RCC 7860 (cell line): ENCODE data around the gene DNAJC30.
A peak's percentile ranks its signal among the peaks of the same experiment; 100 is the strongest.
"Not testable (repeated sequence)": the region's sequence is repeated elsewhere in the genome, so short reads cannot be mapped to it uniquely, and the experiment has no call there.

Experiments
- DNase-seq: peaks from one replicate; pipeline ENCODE4 v3.0.0-alpha.2; 2015; ENCODE audit warnings: low spot score
- FAIRE-seq: peaks from 2 replicates; lab custom pipeline; 2012; peaks lifted over from hg19 to GRCh38; lab: Jason Lieb, UNC

DNAJC30 gene

GRCh38 chr7:73683788-73684693 is 788 bp upstream of the DNAJC30 start:
- DNase-seq (no peak), FAIRE-seq (no peak)

- FAIRE-seq (no peak), DNase-seq (no peak)
Measured at GRCh38 chr7:73682745-73683055, 553 bp downstream of the DNAJC30 start.

GRCh38 chr7:73681031-73681430 is 2.2 kb downstream of the DNAJC30 start:
- FAIRE-seq (no peak), DNase-seq (peak; percentile 45)

- FAIRE-seq, result no peak
- DNase-seq, result no peak
Measured at GRCh38 chr7:73680501-73680900, 2.8 kb downstream of the DNAJC30 start.

- no peak for DNase-seq
- FAIRE-seq, result no peak
Measured at GRCh38 chr7:73679709-73680108, 3.5 kb downstream of the DNAJC30 start.

GRCh38 chr7:73678862-73679261 is 4.4 kb downstream of the DNAJC30 start:
- FAIRE-seq (no peak), DNase-seq (no peak)

- DNase-seq, FAIRE-seq: not testable (repeated sequence)
Measured at GRCh38 chr7:73676062-73676461, 7.2 kb downstream of the DNAJC30 start.

- no peak for DNase-seq
Measured at GRCh38 chr7:73674468-73675124, 8.7 kb downstream of the DNAJC30 start.

GRCh38 chr7:73671857-73672445 is 11.3 kb downstream of the DNAJC30 start:
- no peak for FAIRE-seq
- no peak for DNase-seq

More at GRCh38 chr7:73674468-73675124, 8.7 kb downstream of the DNAJC30 start:
- FAIRE-seq, result no peak

- FAIRE-seq, result no peak
- no peak for DNase-seq
Measured at GRCh38 chr7:73671322-73671661, 12.0 kb downstream of the DNAJC30 start.

- FAIRE-seq (no peak), DNase-seq (no peak)
Measured at GRCh38 chr7:73669858-73670385, 13.3 kb downstream of the DNAJC30 start.

- no peak for DNase-seq
- FAIRE-seq, result no peak
Measured at GRCh38 chr7:73669288-73669701, 14.0 kb downstream of the DNAJC30 start.

- DNase-seq (no peak), FAIRE-seq (no peak)
Measured at GRCh38 chr7:73668886-73669230, 14.4 kb downstream of the DNAJC30 start.

GRCh38 chr7:73668103-73668885 is 15.0 kb downstream of the DNAJC30 start:
- FAIRE-seq (no peak), DNase-seq (no peak)

- FAIRE-seq (no peak), DNase-seq (peak; percentile 55)
Measured at GRCh38 chr7:73667344-73668102, 15.7 kb downstream of the DNAJC30 start, which contains the start of gene VPS37D. TSS of gene VPS37D (plus strand) at chr7:73667831. CDS start at chr7:73667959, 128 bp downstream.

GRCh38 chr7:73663033-73663432 is 20.2 kb downstream of the DNAJC30 start:
- FAIRE-seq (no peak), DNase-seq (no peak)

GRCh38 chr7:73660594-73660993 is 22.7 kb downstream of the DNAJC30 start:
- not testable (repeated sequence) for FAIRE-seq, DNase-seq

GRCh38 chr7:73659983-73660382 is 23.3 kb downstream of the DNAJC30 start:
- DNase-seq (no peak), FAIRE-seq (no peak)

GRCh38 chr7:73655309-73655708 is 27.9 kb downstream of the DNAJC30 start:
- FAIRE-seq, DNase-seq: not testable (repeated sequence)

- FAIRE-seq (no peak), DNase-seq (peak; percentile 35)
Measured at GRCh38 chr7:73652541-73652949, 30.7 kb downstream of the DNAJC30 start.
